Gastroesophageal sphincter (tissue), 4 donors: Measurements from ENCODE around the gene IGFBP2. TPM values are rescaled to one million over a fixed set of nuclear protein-coding genes. Genes with fewer than 3 reads are reported as not detected.

Experiments
- ATAC-seq: fragments of 150-250 bp; one replicate; pipeline ENCODE4 v1.9.1; 2016; ENCODE audit warnings: mild to moderate bottlenecking, moderate library complexity
- H3K27ac ChIP-seq, 4 donors: fragments of 200-600 bp; sonication (generic) in 3 of 4; 1 replicate in 3 of 4; 2 replicates in 1 of 4; pipeline ENCODE4 v1.5.1; 2016 to 2019
- H3K27me3 ChIP-seq: fragments of 200-600 bp; sonication (generic); one replicate; pipeline ENCODE4 v1.5.1; 2019
- H3K36me3 ChIP-seq, 2 donors: fragments of 200-600 bp; sonication (generic); one replicate each; pipeline ENCODE4 v1.5.1; 2019; ENCODE audit warnings: control low read depth in 1 of 2
- H3K4me1 ChIP-seq, 3 donors: fragments of 200-600 bp; sonication (generic); 1 replicate in 2 of 3; 2 replicates in 1 of 3; pipeline ENCODE4 v1.5.1; 2016 to 2019; ENCODE audit warnings: control low read depth in 2 of 3
- H3K4me3 ChIP-seq, 2 donors: fragments of 200-600 bp; sonication (generic); one replicate each; pipeline ENCODE4 v1.5.1; 2019; ENCODE audit warnings: mild to moderate bottlenecking in 1 of 2, moderate library complexity in 1 of 2
- H3K9me3 ChIP-seq, 3 donors: fragments of 200-600 bp; sonication (generic); one replicate each; pipeline ENCODE4 v1.5.1; 2017 to 2019; ENCODE audit warnings: control low read depth in 2 of 3
- CTCF ChIP-seq, 4 experiments: fragments of 200-600 bp in 2 of 4; fragments of 450-650 bp in 2 of 4; sonication (generic) in 1 of 4; IDR thresholded peaks; one replicate each; pipeline ENCODE4 v1.5.1; 2017 to 2019; ENCODE audit warnings: antibody characterized with exemption in 4 of 4, mild to moderate bottlenecking in 2 of 4, moderate library complexity in 2 of 4
- EP300 ChIP-seq: sonication (generic); formaldehyde crosslinking; IDR thresholded peaks from one replicate; pipeline ENCODE4 v1.6.1; 2017; ENCODE audit warnings: antibody characterized with exemption, mild to moderate bottlenecking
- POLR2A ChIP-seq, 2 donors: fragments of 450-650 bp; IDR thresholded peaks; one replicate each; pipeline ENCODE4 v1.6.1; 2017; ENCODE audit warnings: antibody characterized with exemption in 2 of 2, mild to moderate bottlenecking in 2 of 2, moderate library complexity in 1 of 2
- POLR2AphosphoS5 ChIP-seq: sonication (generic); formaldehyde crosslinking; IDR thresholded peaks from one replicate; pipeline ENCODE4 v1.6.1; 2017; ENCODE audit warnings: antibody characterized with exemption
- WGBS, 2 donors: methylation state at CpG; one replicate each; pipeline ENCODE4 v1.1.5; 2018; ENCODE audit warnings: low coverage in 1 of 2; 5-methylcytosine and 5-hydroxymethylcytosine counted together
- total RNA-seq, 4 donors: library from RNA; depleted of rRNA; stranded (reverse); fragments of >200 nt; gene quantifications; one replicate each; pipeline ENCODE4 v1.1.0, GENCODE V29; 2016

Gene IGFBP2
- total RNA-seq, 4 donors from 2014 or later, result 137 to 449 (median 301) TPM

- TF ChIP-seq POLR2AphosphoS5 (no peak), EP300 (no peak), CTCF (IDR thresholded peaks at IDR 0.05) (no peak), POLR2A (IDR thresholded peaks at IDR 0.05) (no peak)
- 4 to 6% methylated on average over 3 to 21 of the region's 23 CpGs for WGBS, 2 donors
- peaks cover 10% of the 10 kb centered on the region for H3K27me3 ChIP-seq
- H3K4me1 ChIP-seq, result peaks cover 0 to 67% (median 10%) of the 10 kb centered on the region in 3 donors
- H3K36me3 ChIP-seq, result no peaks in the 10 kb centered on the region
- peak overlapping the region; percentile 72 to 79 for H3K4me3 ChIP-seq
- ATAC-seq, result no peak
- H3K9me3 ChIP-seq, result no peaks in the 10 kb centered on the region
- H3K27ac ChIP-seq, result peak overlapping the region; percentile 41 to 90 (median 86)
Measured at GRCh38 chr2:216634370-216635148, 1.3 kb downstream of the IGFBP2 start.

- no peaks in the 10 kb centered on the region for H3K9me3 ChIP-seq
- H3K27me3 ChIP-seq, result peaks cover 10% of the 10 kb centered on the region
- H3K36me3 ChIP-seq, result peaks cover 0 to 6% of the 10 kb centered on the region in 2 donors
- 13% methylated on average over 5 to 6 of the region's 7 CpGs for WGBS, 2 donors
- peak overlapping the region; percentile 41 to 90 (median 86) for H3K27ac ChIP-seq
- H3K4me3 ChIP-seq, result peak overlapping the region; percentile 72 to 79
- TF ChIP-seq CTCF (IDR thresholded peaks at IDR 0.05) (peak in 2 of 4 experiments; percentile 10 to 15), POLR2AphosphoS5 (no peak)
- no peak for ATAC-seq
- H3K4me1 ChIP-seq, result peaks cover 0 to 73% (median 10%) of the 10 kb centered on the region in 3 donors
Measured at GRCh38 chr2:216635171-216635570, 2.0 kb downstream of the IGFBP2 start.

- 20 to 42% methylated on average over 3 to 10 of the region's 18 CpGs for WGBS, 2 donors
- Histone ChIP-seq H3K9me3 (no peaks in the 10 kb centered on the region), H3K4me3 (peak overlapping the region; percentile 72 to 79), H3K27ac (peak overlapping the region; percentile 41 to 90 (median 86)), H3K27me3 (peaks cover 10% of the 10 kb centered on the region), H3K4me1 (peaks cover 0 to 81% (median 10%) of the 10 kb centered on the region in 3 donors), H3K36me3 (peaks cover 0 to 10% of the 10 kb centered on the region in 2 donors)
- peak; percentile 24 for ATAC-seq
- TF ChIP-seq EP300 (no peak), POLR2AphosphoS5 (no peak), POLR2A (IDR thresholded peaks at IDR 0.05) (no peak), CTCF (IDR thresholded peaks at IDR 0.05) (no peak)
Measured at GRCh38 chr2:216635701-216636550, 2.7 kb downstream of the IGFBP2 start.

GRCh38 chr2:216636551-216637450 is 3.6 kb downstream of the IGFBP2 start:
- peak; percentile 56 for ATAC-seq
- peak; percentile 15 for TF ChIP-seq POLR2AphosphoS5
- TF ChIP-seq EP300, result no peak
- TF ChIP-seq CTCF (IDR thresholded peaks at IDR 0.05), result no peak
- TF ChIP-seq POLR2A (IDR thresholded peaks at IDR 0.05), result no peak
- no peaks in the 10 kb centered on the region for H3K9me3 ChIP-seq
- peak overlapping the region; percentile 41 to 90 (median 86) for H3K27ac ChIP-seq
- peaks cover 10% of the 10 kb centered on the region for H3K27me3 ChIP-seq
- H3K4me1 ChIP-seq, result peaks cover 0 to 82% (median 10%) of the 10 kb centered on the region in 3 donors
- WGBS, 2 donors, result 19% methylated on average over 8 of the region's 29 CpGs; no CpG with 5 or more reads in 1 of the 2 donors
- H3K4me3 ChIP-seq, result peak overlapping the region; percentile 72 to 79
- H3K36me3 ChIP-seq, result peaks cover 0 to 10% of the 10 kb centered on the region in 2 donors
